ENCODE measurements around the gene THAP2.
A peak's percentile ranks its signal among the peaks of the same experiment; 100 is the strongest.

THAP2 gene

DNA sequence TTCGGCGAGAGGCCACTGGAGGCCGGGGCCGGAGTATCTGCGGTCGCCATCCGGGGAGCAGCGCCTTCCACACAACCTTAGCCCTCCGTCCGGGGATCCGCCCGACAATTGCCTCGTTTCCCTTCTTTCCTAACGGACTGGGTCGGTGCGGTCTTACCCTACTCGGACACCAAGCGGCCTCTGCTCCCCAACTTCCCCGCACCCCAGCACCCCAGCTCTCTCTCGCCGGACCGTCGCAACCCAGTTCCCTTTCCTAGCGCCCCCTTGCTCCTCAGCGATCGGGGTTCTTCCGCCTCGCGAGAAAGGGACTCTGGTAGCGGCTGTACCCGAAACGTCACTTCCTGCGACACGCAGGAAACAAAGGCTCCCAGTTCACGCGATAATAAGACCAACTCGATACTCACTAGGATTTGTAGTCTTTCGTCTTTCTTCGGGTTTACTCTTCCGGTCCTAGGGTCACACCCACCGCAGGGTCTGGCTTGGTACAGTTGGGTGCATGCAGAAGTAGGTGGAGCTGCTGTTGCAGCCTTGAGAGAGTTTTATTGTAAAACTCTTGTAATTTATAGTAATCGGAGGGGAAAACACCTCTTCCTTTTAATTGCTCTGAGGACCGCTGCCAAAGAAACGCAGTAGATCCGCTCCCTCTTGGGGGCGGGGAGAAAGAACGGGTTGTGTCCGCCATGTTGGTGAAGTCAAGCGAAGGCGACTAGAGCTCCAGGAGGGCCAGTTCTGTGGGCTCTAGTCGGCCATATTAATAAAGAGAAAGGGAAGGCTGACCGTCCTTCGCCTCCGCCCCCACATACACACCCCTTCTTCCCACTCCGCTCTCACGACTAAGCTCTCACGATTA is at the start of gene THAP2, which contains the start of gene ZFC3H1:
TSS of gene THAP2 (plus strand) at position 741 of the 850 bp plus-strand sequence. CDS start 209 bp downstream, outside the sequence.
TSS of gene ZFC3H1 (minus strand) at position 288 of the 850 bp plus-strand sequence. CDS start at position 50, 238 bp downstream.
- peak; percentile 75 for DNase-seq (ENCODE audit: low read depth)

DNA sequence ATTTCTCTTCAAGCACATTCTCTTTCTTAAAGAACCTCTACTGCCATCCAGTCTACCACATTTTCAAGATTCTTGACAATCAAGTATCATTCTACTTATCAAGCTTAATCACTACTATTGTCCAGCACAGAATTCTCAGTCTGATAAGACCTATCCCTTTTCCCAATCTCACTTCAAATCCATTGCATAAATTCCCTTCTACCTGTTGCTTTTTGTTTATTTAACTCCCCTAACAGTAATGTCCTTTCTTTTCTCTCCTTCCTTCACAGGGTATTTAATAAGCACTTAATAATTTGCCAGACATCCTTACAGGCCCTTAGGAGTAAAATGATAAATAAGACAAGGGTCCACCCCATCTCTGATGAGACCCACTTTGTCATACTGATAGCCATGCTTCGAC is 42.2 kb upstream of the THAP2 start:
- DNase-seq (ENCODE audit: low read depth) = no peak

DNA sequence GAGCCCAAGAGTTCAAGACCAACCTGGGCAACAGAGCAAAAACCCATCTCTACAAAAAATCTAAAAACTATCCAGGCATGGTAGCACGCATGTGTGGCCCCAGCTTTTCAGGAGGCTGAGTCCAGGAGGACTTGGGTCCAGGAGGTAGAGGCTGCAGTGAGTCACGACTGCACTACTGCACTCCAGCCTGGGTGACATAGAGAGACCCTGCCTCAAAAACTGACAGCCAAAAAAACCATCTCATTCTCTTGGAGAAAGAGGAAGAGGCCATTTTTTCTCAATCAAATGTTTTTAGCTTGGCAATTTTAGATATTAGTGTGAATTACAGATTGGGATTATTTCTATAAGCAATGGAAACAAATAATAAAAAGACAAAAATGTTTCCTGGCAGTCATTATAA is 38.6 kb upstream of the THAP2 start:
- no peak for DNase-seq (ENCODE audit: low read depth)

DNA sequence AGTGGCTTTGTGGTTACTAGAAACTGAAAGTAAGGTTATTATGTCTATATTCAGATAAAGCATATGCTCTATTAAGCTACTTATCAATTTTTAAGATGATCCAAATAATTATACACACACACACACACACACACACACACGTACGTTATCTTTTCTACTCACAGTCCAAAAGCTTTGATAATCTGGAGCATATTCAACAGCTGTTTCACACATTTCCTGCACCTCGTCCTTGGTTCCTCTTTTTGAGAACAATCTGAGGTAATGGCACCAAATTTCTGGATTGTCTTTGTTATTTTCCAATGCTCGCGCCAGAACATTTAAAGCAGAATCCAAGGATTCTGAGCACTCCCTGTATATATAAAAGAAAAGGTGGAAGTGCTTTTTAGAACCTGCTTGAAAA is 38.0 kb upstream of the THAP2 start:
- no peak for DNase-seq (ENCODE audit: low read depth)

DNA sequence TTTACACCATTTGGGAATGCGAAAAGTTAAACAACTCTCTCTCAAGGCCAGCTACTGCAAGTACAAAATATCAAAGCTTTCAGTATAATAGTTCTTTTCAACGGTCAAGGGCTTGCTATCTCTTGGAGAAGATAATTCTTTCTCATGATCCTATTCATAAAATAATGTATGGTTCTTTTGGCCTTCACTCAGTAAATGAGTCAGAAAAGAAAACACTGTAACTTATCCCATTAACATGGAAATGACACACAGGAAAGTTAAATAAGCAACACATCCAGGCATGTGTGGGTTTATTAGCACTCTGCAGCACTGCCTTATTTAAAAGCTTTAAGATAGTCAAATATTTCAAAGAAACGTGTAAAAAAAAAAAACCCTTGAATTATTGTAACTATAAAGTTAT is 37.3 kb upstream of the THAP2 start:
- no peak for DNase-seq (ENCODE audit: low read depth)

DNA sequence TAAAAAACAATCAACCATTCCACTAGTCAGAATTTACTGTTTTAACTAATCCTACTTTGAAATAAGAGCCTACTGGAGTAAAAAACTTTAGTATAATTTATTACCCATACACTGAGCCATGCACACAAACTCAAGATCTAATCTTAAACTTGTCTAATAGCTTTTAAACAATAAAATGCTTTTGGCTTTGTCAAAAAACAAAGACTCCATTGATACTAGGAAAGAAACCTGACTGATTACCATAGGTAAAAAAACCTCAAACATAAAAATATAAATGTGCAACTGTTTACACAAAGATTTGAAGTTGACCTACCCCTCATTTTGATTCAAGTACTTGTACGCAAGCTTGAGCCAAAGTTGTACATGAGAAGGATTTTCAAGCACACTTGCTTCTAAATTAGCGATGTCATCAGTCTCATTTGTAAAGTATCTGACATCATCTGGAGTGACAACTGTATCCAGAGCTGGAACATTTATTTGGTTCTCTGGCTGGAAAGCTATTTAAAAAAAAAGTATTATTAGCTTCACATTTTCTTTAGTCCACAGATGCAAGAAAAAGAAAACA is 36.6 kb upstream of the THAP2 start:
- DNase-seq (ENCODE audit: low read depth) = no peak

DNA sequence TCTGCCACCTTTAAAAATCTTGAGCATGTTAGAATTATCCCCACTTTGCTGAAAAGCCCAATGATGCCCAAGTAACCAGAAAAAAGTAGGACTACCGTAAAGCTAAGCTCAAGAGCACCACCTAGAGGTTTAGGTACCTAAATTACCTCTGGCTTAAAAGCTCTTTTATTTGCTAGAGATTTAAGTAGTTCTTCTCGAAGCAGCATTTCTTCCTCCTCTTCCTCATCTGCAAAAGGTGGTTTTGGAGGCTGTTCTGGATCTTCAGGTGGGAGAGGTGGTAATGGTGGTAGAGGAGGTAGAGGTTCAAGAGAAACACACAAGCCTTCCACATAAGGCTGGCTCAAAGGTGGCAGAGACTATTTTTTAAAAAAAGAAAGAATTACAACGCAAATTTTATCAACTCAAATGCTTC is 27.4 kb upstream of the THAP2 start:
- DNase-seq (ENCODE audit: low read depth) = no peak

DNA sequence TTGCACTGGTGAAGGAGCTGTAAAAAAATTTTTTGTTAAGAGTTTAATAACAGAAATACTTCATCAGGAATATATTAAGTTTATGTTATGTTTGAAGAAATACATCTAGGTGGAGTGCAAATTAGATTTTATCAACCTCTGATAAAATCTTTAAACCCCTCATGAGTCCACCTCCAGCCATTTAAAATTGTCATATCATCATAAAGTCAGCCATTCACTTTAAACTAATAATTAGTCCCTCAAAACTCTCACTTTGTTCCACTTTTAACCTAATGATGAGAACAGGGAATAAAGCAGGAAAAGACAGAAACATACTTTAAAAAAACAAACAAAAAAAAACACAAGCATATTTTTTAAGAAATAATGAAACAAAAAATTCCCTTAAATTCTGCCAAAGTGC is 25.6 kb upstream of the THAP2 start:
- no peak for DNase-seq (ENCODE audit: low read depth)

DNA sequence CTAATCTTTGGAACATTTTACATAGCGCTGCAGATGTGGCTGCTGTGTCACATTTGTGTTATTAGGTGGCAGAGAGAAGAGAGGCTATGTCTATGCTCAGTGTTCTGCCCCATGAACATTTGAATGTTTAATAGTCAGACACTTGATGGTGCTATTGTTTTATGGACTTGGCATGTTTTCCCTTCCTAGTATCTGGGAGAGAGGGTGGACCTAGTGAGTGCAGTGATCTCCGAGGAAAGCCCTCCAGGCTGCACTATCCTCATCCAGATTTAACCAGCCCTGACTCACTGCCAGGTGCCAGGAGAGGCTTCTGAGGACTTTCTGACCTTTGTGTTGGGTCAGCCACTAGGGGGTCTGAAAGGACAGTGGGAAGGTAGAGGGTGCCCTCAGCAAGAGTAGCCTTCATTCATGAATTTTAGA is 24.8 kb upstream of the THAP2 start:
- DNase-seq (ENCODE audit: low read depth) = no peak

DNA sequence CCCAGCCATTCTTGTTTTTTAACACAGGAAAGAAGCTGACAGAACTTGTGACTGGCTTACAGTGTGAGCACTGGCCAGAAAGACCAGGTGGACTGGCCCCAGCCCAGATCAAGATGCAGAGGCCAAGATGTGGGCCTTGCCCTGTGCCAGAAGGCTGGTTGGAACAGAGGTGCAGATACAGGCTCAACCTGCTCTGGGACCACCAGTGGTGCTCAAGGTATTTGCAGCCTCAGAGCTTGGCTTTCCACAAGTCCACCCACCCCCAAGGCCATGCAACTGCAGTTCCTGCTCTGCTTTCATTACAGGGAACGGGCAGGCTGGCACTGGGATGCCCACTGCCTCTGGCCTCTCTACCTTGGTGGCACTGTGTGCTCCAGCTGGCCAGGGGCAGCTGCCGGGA is 23.8 kb upstream of the THAP2 start:
- no peak for DNase-seq (ENCODE audit: low read depth)

DNA sequence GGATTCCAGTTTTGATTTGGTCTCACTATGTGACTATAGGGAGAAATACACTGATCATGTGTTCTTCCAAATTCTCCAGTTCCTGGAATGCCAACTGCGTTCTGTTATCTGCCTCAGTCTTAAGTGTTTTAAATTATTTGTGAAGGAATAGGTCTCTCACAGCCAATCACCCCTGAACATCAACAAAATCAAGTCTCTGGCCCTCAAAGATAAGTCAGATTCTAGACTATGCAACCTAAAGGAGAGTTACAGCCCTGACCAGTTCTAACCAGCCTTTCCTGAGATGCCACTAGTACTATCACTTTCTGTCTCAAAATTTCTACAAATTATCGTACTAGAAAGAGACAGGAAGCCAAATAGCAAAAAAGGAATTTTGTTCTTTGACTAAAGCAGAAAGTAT is 22.7 kb upstream of the THAP2 start:
- DNase-seq (ENCODE audit: low read depth) = no peak

DNA sequence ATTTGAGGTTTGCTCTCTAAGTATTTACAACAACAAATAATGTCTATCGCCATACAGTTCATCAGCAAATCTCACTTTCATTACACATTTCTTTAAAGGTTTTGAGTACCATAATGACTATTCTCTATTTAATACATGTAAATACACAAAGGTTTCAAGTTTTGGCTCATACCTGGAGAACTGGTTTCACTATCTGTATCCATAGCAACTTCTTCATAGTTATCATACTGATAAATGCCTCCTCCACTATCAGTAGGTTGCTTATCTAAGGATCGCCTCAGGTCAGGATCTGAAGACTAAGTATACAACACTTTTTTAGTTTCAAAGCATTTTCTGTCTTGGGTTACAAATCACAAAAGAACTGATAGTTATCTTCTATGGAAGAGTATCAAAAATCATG is 21.8 kb upstream of the THAP2 start:
- DNase-seq (ENCODE audit: low read depth) = no peak

DNA sequence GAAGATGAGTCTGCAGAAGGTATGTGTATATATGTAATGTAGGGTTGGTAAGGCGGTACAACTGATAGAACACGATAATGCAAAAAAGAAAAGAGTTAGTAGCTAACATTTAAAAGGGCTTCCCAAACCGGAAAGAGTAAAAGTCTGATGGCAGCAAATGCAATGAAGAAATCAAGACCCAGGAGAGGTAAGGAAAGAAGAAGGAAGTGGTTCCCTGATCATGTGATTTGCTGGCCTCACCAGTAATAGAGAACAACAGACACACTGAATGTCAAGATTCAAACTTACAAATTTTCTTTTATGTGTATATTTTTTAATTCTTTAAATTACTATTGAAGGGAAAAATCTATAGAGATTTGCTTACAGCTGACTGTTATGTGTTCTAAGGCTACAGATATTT is 18.8 kb upstream of the THAP2 start:
- no peak for DNase-seq (ENCODE audit: low read depth)

DNA sequence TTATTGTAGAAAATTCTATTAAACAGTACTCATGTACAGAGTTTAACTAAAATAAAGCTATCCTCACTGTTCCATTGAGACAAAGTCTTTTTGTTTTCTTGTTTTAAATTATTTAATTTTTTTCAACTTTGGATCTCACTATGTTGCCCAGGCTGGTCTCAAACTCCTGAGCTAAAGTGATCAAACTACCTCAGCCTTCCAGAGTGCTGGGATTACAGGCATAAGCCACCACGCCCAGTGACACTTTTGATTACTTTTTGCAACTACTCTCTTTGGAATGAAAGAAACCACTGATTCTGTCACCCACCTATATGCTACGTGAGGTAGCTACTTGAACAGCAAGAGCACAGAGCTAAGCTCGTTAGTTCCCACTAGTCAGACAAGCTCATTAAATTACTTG is 17.6 kb upstream of the THAP2 start:
- no peak for DNase-seq (ENCODE audit: low read depth)

DNA sequence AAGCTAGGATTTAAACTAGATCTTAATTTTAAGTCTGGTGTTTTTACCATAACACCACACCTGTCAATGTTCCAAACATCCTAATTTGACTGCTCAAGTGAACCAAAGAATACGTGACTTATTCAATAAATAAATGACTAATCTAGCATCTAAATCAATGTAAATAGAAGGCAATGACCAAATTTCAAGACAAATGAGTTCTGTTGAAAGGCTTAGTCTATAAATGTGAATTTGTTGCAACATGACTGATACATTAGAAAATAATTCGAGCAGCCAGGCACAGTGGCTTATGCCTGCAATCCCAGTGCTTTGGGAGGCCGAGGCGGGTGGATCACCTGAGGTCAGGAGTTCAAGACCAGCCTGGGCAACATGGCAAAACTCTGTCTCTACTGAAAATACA is 15.6 kb upstream of the THAP2 start:
- DNase-seq (ENCODE audit: low read depth) = no peak

DNA sequence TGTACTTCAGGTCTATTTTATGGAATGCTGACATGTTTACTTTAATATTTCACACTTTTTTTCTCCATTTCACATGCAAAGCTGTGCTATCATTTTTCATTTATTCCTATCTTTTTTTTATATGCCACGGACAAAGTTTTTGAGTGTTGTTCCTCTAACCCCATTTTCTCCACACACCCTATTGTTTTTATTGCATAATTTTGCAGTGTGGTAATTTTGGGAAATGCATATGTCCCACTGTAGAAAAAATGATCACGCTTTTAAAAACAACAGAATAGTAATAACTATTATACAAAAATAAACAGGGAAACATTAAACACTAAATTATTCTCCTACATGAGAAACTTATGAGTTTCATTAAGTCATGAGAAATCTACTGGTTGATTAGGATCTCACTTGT is 14.7 kb upstream of the THAP2 start:
- DNase-seq (ENCODE audit: low read depth) = no peak

DNA sequence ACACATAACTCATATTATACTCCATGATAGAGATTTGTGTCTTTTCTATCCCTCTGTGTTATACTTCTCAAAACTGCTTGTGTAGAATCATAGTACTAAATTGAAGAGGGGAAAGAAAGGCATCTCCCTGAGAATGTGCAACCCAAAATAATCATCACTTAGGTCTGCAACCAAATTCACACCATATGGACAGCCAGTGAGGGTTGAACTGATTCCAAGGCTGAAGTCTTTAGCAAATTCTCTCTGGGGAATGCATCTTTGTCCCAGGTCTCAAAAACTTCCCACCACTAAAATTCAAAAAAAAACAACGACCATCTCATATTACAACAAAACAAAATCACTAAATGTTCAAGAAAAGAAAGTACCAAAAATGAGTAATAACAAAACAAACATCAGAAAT is 11.4 kb upstream of the THAP2 start:
- DNase-seq (ENCODE audit: low read depth) = no peak

DNA sequence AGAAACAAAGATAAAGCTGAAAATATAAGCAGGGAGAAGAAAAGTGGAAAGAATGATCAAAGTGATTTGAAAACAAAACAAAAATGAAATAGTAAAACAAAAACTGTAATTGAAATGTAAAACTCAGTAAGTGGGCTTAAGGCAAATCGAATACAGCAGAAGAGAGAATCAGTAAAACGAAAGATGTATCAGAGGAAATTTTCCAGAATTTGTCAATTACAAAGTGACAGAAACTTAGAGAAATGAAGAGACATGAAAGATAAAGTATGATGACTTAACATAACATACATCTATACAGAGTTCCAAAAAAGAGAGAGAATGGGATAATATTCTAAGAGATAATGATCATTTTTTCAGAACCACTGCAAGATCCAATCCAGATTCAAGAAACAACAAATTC is 11.0 kb upstream of the THAP2 start:
- DNase-seq (ENCODE audit: low read depth) = no peak

DNA sequence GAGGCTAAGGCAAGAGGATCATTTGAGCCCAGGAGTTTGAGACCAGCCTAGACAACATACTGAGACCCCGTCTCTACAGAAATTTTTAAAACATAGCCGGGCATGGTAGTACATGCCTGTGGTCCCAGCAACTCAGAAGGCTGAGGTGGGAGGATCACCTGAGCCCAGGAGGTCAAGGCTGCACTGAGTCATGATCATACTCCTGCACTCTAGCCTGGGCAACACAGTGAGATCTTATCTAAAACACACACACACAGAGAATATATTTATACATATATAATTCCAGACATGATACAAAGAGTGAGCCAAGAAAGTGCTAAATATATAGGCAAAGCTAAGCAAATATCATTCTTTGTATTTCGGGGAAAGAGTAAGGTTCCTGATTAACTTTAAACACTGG is 9.9 kb upstream of the THAP2 start:
- DNase-seq (ENCODE audit: low read depth) = no peak

DNA sequence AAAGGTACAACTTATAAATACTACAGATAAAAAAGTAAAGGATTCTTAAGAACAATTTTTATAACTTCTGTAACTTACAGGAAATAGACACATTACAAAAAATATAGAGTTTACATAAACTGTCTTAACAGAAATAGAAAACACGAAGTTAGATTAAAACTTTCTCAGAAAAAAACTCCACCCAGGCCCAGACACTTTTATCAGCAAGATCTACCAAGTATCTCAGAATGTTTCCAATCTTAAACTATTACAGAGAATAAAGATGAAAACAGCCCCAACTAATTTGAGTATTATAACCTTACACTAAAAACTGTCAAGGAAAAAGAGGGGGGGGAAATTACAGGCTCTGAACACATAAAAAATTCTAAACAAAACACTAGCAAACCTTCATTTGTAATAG is 8.6 kb upstream of the THAP2 start:
- no peak for DNase-seq (ENCODE audit: low read depth)

DNA sequence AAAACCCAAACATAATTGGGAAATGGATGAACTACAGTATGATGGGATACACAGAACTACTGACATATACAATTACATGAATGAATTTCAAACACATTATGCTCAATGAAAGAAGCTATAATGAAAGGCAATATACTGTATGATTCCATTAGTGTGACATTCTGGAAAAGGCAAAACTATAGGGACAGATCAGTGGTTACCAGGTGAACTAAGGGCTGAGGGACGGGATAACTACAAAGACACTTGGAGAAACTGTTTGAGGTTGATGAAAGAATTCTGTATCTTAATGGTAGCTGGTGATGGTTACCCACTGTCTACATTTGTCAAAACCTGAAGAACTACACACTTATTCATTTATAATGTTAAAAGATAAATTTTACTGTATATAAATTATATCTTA is 8.2 kb upstream of the THAP2 start:
- DNase-seq (ENCODE audit: low read depth) = no peak

DNA sequence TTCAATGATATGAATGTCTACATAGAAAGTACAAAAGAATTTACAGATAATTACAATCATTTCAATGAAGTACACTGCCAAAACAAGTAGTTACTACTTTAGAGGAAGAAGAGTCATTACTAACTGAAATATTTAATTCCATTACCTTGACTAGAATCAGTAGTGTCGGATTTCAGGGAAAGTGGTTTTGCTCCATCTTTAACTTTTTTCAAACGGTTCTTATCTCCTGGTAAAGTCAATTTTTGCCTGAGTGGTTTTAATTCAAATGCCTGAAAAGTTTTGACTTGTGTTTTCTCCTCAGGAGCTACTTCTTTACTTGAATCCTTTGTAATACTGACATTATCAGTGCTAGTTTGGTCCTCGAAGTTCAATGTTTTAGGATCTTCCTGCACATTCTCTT is 7.4 kb upstream of the THAP2 start:
- no peak for DNase-seq (ENCODE audit: low read depth)

DNA sequence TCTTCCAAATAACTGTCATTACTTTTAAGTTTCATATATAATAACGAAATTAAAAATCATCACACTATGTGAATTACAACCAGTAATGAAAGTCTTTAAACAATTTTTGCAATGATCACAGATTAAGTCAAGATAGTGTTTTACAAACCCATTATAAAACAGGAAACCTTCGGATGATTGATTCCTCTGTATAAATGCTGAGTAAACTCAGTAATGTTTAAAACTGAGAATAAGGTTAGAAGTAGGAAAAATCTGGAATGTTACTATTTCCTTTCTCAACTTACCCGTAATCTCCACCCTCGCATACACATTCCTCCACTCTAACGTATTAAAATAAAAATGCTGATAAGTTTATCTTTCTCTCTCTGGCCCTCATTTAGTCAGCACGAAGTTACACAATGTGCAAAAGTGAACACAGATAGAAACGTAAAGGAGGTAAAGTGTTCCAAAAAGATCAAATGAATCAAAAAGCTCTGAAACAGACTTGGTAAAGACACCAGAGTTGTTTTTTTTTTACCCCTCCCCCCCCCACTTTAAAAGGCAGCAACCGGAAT is 2.0 kb upstream of the THAP2 start:
- no peak for DNase-seq (ENCODE audit: low read depth)
